K562 (cell line): ENCODE measurements around the gene DIAPH3. TPM values are rescaled to one million over a fixed set of nuclear protein-coding genes. Genes with fewer than 3 reads are reported as not detected.

Experiments
- ARHGAP35 ChIP-seq: fragments of 450-650 bp; IDR thresholded peaks from 2 replicates; pipeline ENCODE4 v1.6.1; 2018; ENCODE audit not compliant: partially characterized antibody
- BHLHE40 ChIP-seq: IDR thresholded peaks from 2 replicates; pipeline ENCODE4 v1.6.1; 2011; ENCODE audit warnings: low read length, improper control_type of control experiment
- FOS ChIP-seq: IDR thresholded peaks from 3 replicates; pipeline ENCODE4 v1.6.1; 2011; ENCODE audit not compliant: insufficient read length; ENCODE audit errors: extremely low read depth
- HDAC1 ChIP-seq, 2 experiments: fragments of 450-650 bp; IDR thresholded peaks; 2 replicates each; pipeline ENCODE4 v1.6.1; 2016 to 2017; ENCODE audit warnings: inconsistent platforms in 1 of 2, mild to moderate bottlenecking in 1 of 2, moderate library complexity in 1 of 2
- HDGF ChIP-seq: fragments of 450-650 bp; IDR thresholded peaks from 2 replicates; pipeline ENCODE4 v1.6.1; 2016
- HIVEP1 ChIP-seq: fragments of 250-450 bp; sonication (Bioruptor Pico); IDR thresholded peaks from 2 replicates; pipeline ENCODE4 v1.4.0; 2020; ENCODE audit warnings: mild to moderate bottlenecking
- HNRNPH1 ChIP-seq: fragments of 200-400 bp; formaldehyde crosslinking; optimal IDR thresholded peaks from 2 replicates; pipeline ENCODE3; 2017; ENCODE audit warnings: low read depth, mild to moderate bottlenecking, low read length, moderate library complexity
- ID3 ChIP-seq, 2 experiments: fragments of 250-450 bp in 1 of 2; fragments of 450-650 bp in 1 of 2; sonication (Bioruptor Pico) in 1 of 2; IDR thresholded peaks; 2 replicates each; pipeline versions ENCODE4 v1.6.1 to v1.8.0; 2016 to 2021; ENCODE audit warnings: mild to moderate bottlenecking in 2 of 2, moderate library complexity in 2 of 2, missing compliant biosample characterization in 1 of 2, missing genetic modification characterization in 1 of 2
- JUN ChIP-seq, 2 experiments: sonication (generic) in 1 of 2; formaldehyde crosslinking in 1 of 2; IDR thresholded peaks; 2 replicates each; pipeline versions ENCODE4 v1.6.1 to v1.8.0; 2012 to 2022; ENCODE audit warnings: borderline replicate concordance in 2 of 2, mild to moderate bottlenecking in 2 of 2, improper control_type of control experiment in 1 of 2, low read depth in 1 of 2, low read length in 1 of 2, missing genetic modification reagents in 1 of 2
- KAT2B ChIP-seq: IDR thresholded peaks from one replicate; pipeline ENCODE4 v1.6.1; 2012; ENCODE audit warnings: low read depth, mild to moderate bottlenecking, control low read depth, inconsistent platforms, low read length, moderate library complexity
- LARP7 ChIP-seq: fragments of 450-650 bp; IDR thresholded peaks from 2 replicates; pipeline ENCODE4 v1.6.1; 2016
- MCM5 ChIP-seq: fragments of 450-650 bp; IDR thresholded peaks from 2 replicates; pipeline ENCODE4 v1.6.1; 2016; ENCODE audit warnings: low read depth
- MEIS2 ChIP-seq: fragments of 450-650 bp; IDR thresholded peaks from 2 replicates; pipeline ENCODE4 v1.6.1; 2014; ENCODE audit warnings: mild to moderate bottlenecking; ENCODE audit not compliant: partially characterized antibody
- MITF ChIP-seq: IDR thresholded peaks from 2 replicates; pipeline ENCODE4 v1.6.1; 2014; ENCODE audit warnings: antibody characterized with exemption
- PML ChIP-seq: IDR thresholded peaks from 2 replicates; pipeline ENCODE4 v1.6.1; 2012; ENCODE audit warnings: low read length, inconsistent platforms
- POLR2H ChIP-seq: IDR thresholded peaks from 2 replicates; pipeline ENCODE4 v1.6.1; 2016; ENCODE audit warnings: missing genetic modification characterization, low read depth, mild to moderate bottlenecking, control low read depth, missing compliant biosample characterization, moderate library complexity
- RBM22 ChIP-seq: fragments of 200-400 bp; formaldehyde crosslinking; IDR thresholded peaks from 2 replicates; pipeline ENCODE4 v1.6.1; 2018; ENCODE audit warnings: low read length, low read depth; ENCODE audit not compliant: poor library complexity, severe bottlenecking
- RCOR1 ChIP-seq, 2 experiments: IDR thresholded peaks; 2 replicates each; pipeline ENCODE4 v1.6.1; 2012; ENCODE audit warnings: low read depth in 2 of 2, low read length in 2 of 2, borderline replicate concordance in 1 of 2, improper control_type of control experiment in 1 of 2
- RHOXF2B ChIP-seq: fragments of 250-450 bp; sonication (Bioruptor Pico); conservative IDR thresholded peaks from 2 replicates; pipeline ENCODE4 v1.5.1; 2021
- SREBF2 ChIP-seq: sonication (generic); formaldehyde crosslinking; IDR thresholded peaks from 2 replicates; pipeline ENCODE4 v1.4.0; 2020; ENCODE audit warnings: mild to moderate bottlenecking, missing genetic modification reagents
- XRCC5 ChIP-seq: fragments of 200-400 bp; formaldehyde crosslinking; IDR thresholded peaks from 2 replicates; pipeline ENCODE4 v1.6.1; 2017; ENCODE audit warnings: low read depth, mild to moderate bottlenecking, low read length
- ZNF253 ChIP-seq: fragments of 250-450 bp; sonication (Bioruptor Pico); conservative IDR thresholded peaks from 2 replicates; pipeline ENCODE4 v1.6.1; 2021; ENCODE audit warnings: mild to moderate bottlenecking
- ZNF263 ChIP-seq: sonication (generic); formaldehyde crosslinking; IDR thresholded peaks from 2 replicates; pipeline ENCODE4 v1.8.0; 2022; ENCODE audit warnings: mild to moderate bottlenecking, missing genetic modification reagents, borderline replicate concordance
- ZNF644 ChIP-seq: fragments of 200-800 bp; sonication (Bioruptor generic); IDR thresholded peaks from 2 replicates; pipeline ENCODE4 v1.6.1; 2016; ENCODE audit warnings: low read depth, missing genetic modification characterization, missing compliant biosample characterization
- polyA plus RNA-seq, 8 experiments: library from polyadenylated mRNA; depleted of rRNA in 4 of 8; stranded (reverse) in 5 of 8; unstranded in 3 of 8; fragments of >200 nt; fragmentation: Nextera tagmentation in 2 of 8; fragmentation: Illumina TruSeq in 1 of 8; extraction: Ambion mirVana in 2 of 8; extraction: Trizol in 1 of 8; gene quantifications; 2 replicates each; pipeline versions ENCODE4 v1.2.1 to v1.2.3, GENCODE V29; 2011 to 2014; ENCODE audit warnings: inconsistent platforms in 1 of 8, missing spikeins in 1 of 8
- total RNA-seq, 7 experiments: library from RNA; depleted of rRNA in 6 of 7; stranded (reverse); fragments of >200 nt in 6 of 7; fragmentation: Illumina TruSeq in 2 of 7; extraction: Trizol in 2 of 7; gene quantifications; 2 replicates each; pipeline versions ENCODE4 v1.2.1 to v1.2.3, GENCODE V29; 2011 to 2021; ENCODE audit warnings: low replicate concordance in 1 of 7
- TF ChIP-seq, protein P1 (sequence below): fragments of 450-650 bp; IDR thresholded peaks from 2 replicates; pipeline ENCODE4 v1.6.1; 2016; ENCODE audit warnings: missing biosample characterization, missing genetic modification characterization
- TF ChIP-seq, protein P2 (sequence below): fragments of 450-650 bp; formaldehyde crosslinking; conservative IDR thresholded peaks from 2 replicates; pipeline ENCODE4 v1.4.0; 2022; ENCODE audit warnings: mild to moderate bottlenecking, missing genetic modification characterization

DIAPH3 gene
- total and polyA plus RNA-seq, 9 of the 15 experiments (the other 6 are each of a cell fraction or from before 2014, with no cell fraction given): 9.0 to 18.7 (median 14.7) TPM

- TF ChIP-seq HDGF: no peak
- no peak for TF ChIP-seq MCM5
- TF ChIP-seq JUN (IDR thresholded peaks at IDR 0.05; ENCODE audit: borderline replicate concordance, low read depth, low read length): 0 out of 2 replicates have a peak, but pooled peaks have one; percentile 32
- no peak for TF ChIP-seq JUN (CRISPR knock-in tag; IDR thresholded peaks at IDR 0.05; ENCODE audit: borderline replicate concordance)
- peak; percentile 90 for TF ChIP-seq MEIS2
- peak; percentile 10 for TF ChIP-seq FOS
- TF ChIP-seq, protein P1, sequence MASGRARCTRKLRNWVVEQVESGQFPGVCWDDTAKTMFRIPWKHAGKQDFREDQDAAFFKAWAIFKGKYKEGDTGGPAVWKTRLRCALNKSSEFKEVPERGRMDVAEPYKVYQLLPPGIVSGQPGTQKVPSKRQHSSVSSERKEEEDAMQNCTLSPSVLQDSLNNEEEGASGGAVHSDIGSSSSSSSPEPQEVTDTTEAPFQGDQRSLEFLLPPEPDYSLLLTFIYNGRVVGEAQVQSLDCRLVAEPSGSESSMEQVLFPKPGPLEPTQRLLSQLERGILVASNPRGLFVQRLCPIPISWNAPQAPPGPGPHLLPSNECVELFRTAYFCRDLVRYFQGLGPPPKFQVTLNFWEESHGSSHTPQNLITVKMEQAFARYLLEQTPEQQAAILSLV (tag): no peak
- TF ChIP-seq SREBF2 (CRISPR knock-in tag): no peak
- TF ChIP-seq ZNF263 (CRISPR knock-in tag): no peak
- TF ChIP-seq, protein P2, sequence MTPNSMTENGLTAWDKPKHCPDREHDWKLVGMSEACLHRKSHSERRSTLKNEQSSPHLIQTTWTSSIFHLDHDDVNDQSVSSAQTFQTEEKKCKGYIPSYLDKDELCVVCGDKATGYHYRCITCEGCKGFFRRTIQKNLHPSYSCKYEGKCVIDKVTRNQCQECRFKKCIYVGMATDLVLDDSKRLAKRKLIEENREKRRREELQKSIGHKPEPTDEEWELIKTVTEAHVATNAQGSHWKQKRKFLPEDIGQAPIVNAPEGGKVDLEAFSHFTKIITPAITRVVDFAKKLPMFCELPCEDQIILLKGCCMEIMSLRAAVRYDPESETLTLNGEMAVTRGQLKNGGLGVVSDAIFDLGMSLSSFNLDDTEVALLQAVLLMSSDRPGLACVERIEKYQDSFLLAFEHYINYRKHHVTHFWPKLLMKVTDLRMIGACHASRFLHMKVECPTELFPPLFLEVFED (CRISPR knock-in tag): peak; percentile 46; the same call in 1 of the 2 replicates
- peak in 1 of 2 experiments; percentile 83; a peak in 2 of 4 replicates for TF ChIP-seq RCOR1 (IDR thresholded peaks at IDR 0.05; ENCODE audit: borderline replicate concordance in 1 of 2, low read depth in 2 of 2, low read length in 2 of 2)
- TF ChIP-seq ID3 (CRISPR knock-in tag; IDR thresholded peaks at IDR 0.05): no peak
- TF ChIP-seq ID3 (tag; IDR thresholded peaks at IDR 0.05): no peak
- no peak for TF ChIP-seq ARHGAP35
- TF ChIP-seq HIVEP1 (CRISPR knock-in tag): no peak
- no peak for TF ChIP-seq ZNF253 (CRISPR knock-in tag)
- no peak for TF ChIP-seq LARP7
- TF ChIP-seq RBM22: no peak
- TF ChIP-seq RHOXF2B (CRISPR knock-in tag): no peak
- no peak for TF ChIP-seq PML
- TF ChIP-seq KAT2B: no peak
- TF ChIP-seq HNRNPH1: no peak
- TF ChIP-seq HDAC1 (IDR thresholded peaks at IDR 0.05): peak in 1 of 2 experiments; percentile 57; a peak in 1 of 4 replicates
- no peak for TF ChIP-seq MITF
- peak; percentile 35 for TF ChIP-seq POLR2H (tag)
- no peak for TF ChIP-seq XRCC5
- TF ChIP-seq BHLHE40: no peak
- TF ChIP-seq ZNF644 (tag): peak; percentile 39; the same call in 1 of the 2 replicates
These were observed 1.8 kb upstream of the DIAPH3 start (continued) for GRCh38 chr13:60165391-60166099.
